Activated CD8-positive, alpha-beta T cell treated with anti-CD3 and anti-CD28 coated beads for 36 hours (primary cell): ENCODE results near the gene LRRFIP2. TPM values are rescaled to one million over a fixed set of nuclear protein-coding genes. Genes with fewer than 3 reads are reported as not detected.

ENCODE experiments used
- ATAC-seq: fragments of 200-7000 bp; cut with Tn5 transposase; one replicate; pipeline ENCODE4 v1.10.0; 2021; ENCODE audit warnings: mild to moderate bottlenecking, moderate library complexity
- CTCF ChIA-PET: fragments of 350-600 bp; sonication (Branson Sonifier 250); formaldehyde crosslinking; loops from one replicate; lab custom pipeline; 2021; ENCODE audit warnings: antibody characterized with exemption; lab: Charles Lee
- POLR2A ChIA-PET: fragments of 350-600 bp; sonication (Branson Sonifier 250); formaldehyde crosslinking; loops from one replicate; lab custom pipeline; 2021; ENCODE audit warnings: antibody characterized with exemption; lab: Charles Lee
- DNase-seq: peaks from one replicate; pipeline ENCODE4 v3.0.0-alpha.2; 2020
- H3K27ac Mint-ChIP-seq: one replicate; pipeline ENCODE4 v1.8.0; 2021; ENCODE audit warnings: mild to moderate bottlenecking, mixed read lengths
- H3K27me3 Mint-ChIP-seq: one replicate; pipeline ENCODE4 v1.8.0; 2021; ENCODE audit warnings: mixed read lengths
- H3K36me3 Mint-ChIP-seq: one replicate; pipeline ENCODE4 v1.8.0; 2021; ENCODE audit warnings: low read depth, mixed read lengths
- H3K4me1 Mint-ChIP-seq: one replicate; pipeline ENCODE4 v1.8.0; 2021; ENCODE audit warnings: low read depth, mixed read lengths
- H3K4me3 Mint-ChIP-seq: one replicate; pipeline ENCODE4 v1.8.0; 2021; ENCODE audit warnings: mild to moderate bottlenecking, moderate library complexity, mixed read lengths
- H3K9me3 Mint-ChIP-seq: one replicate; pipeline ENCODE4 v1.8.0; 2021; ENCODE audit warnings: mixed read lengths
- CTCF ChIP-seq: fragments of 200-600 bp; IDR thresholded peaks from one replicate; pipeline ENCODE4 v1.8.0; 2022; ENCODE audit warnings: antibody characterized with exemption, mild to moderate bottlenecking
- intact Hi-C: fragments of 100-400 bp; cut with micrococcal nuclease; formaldehyde crosslinking; loops from one replicate; pipeline ENCODE4 v1.10.0; 2022
- total RNA-seq, 2 experiments: library from RNA; stranded (reverse); gene quantifications; one replicate each; pipeline ENCODE4 v1.2.3, GENCODE V29; 2021

Gene LRRFIP2
- total RNA-seq, 2 experiments from 2014 or later = 18.7 to 23.1 TPM

- ChIA-PET POLR2A (no interaction called here), CTCF (no interaction called here)
- H3K27me3 Mint-ChIP-seq = no peaks in the 10 kb centered on the region
- ATAC-seq (no peak), DNase-seq (no peak)
- H3K9me3 Mint-ChIP-seq = no peaks in the 10 kb centered on the region
- H3K27ac Mint-ChIP-seq = no peak overlapping the region
- intact Hi-C loops = no loop called here
- no peak for TF ChIP-seq CTCF
- peaks cover 66% of the 10 kb centered on the region for H3K36me3 Mint-ChIP-seq
- no peak overlapping the region for H3K4me3 Mint-ChIP-seq
- H3K4me1 Mint-ChIP-seq = no peaks in the 10 kb centered on the region
Observed at GRCh38 chr3:37017683-37018082, 156.7 kb downstream of the LRRFIP2 start.

GRCh38 chr3:37016903-37017302 lies 157.5 kb downstream of the LRRFIP2 start:
- DNase-seq (no peak), ATAC-seq (no peak)
- H3K4me1 Mint-ChIP-seq = no peaks in the 10 kb centered on the region
- no peak for TF ChIP-seq CTCF
- H3K27ac Mint-ChIP-seq = no peak overlapping the region
- CTCF ChIA-PET = interaction anchor here (1.8 kb wide), 1 partner anchor 8 kb away, joined by 6 read pairs; no protein-coding TSS in a partner anchor
- POLR2A ChIA-PET = no interaction called here
- H3K36me3 Mint-ChIP-seq = peaks cover 64% of the 10 kb centered on the region
- H3K27me3 Mint-ChIP-seq = no peaks in the 10 kb centered on the region
- no peak overlapping the region for H3K4me3 Mint-ChIP-seq
- no peaks in the 10 kb centered on the region for H3K9me3 Mint-ChIP-seq
- intact Hi-C loops = no loop called here

GRCh38 chr3:37015642-37016041 lies 158.7 kb downstream of the LRRFIP2 start:
- DNase-seq = no peak
- no peak for ATAC-seq
- Mint-ChIP-seq H3K27me3 (no peaks in the 10 kb centered on the region), H3K4me3 (no peak overlapping the region), H3K27ac (no peak overlapping the region), H3K9me3 (no peaks in the 10 kb centered on the region), H3K4me1 (no peaks in the 10 kb centered on the region), H3K36me3 (peaks cover 64% of the 10 kb centered on the region)
- ChIA-PET POLR2A (no interaction called here), CTCF (interaction anchor here (1.8 kb wide), 1 partner anchor 9 kb away, joined by 6 read pairs; no protein-coding TSS in a partner anchor)
- no peak for TF ChIP-seq CTCF
- intact Hi-C loops = no loop called here

- no peaks in the 10 kb centered on the region for H3K27me3 Mint-ChIP-seq
- H3K4me3 Mint-ChIP-seq = no peak overlapping the region
- peaks cover 57% of the 10 kb centered on the region for H3K36me3 Mint-ChIP-seq
- ChIA-PET POLR2A (no interaction called here), CTCF (no interaction called here)
- DNase-seq (no peak), ATAC-seq (no peak)
- no peaks in the 10 kb centered on the region for H3K4me1 Mint-ChIP-seq
- H3K27ac Mint-ChIP-seq = no peak overlapping the region
- H3K9me3 Mint-ChIP-seq = no peaks in the 10 kb centered on the region
- intact Hi-C loops = no loop called here
- TF ChIP-seq CTCF = no peak
Observed at GRCh38 chr3:37014620-37015019, 159.8 kb downstream of the LRRFIP2 start.

Other genes starting within 250 kb of the LRRFIP2 start
- gene TRANK1, start 229.5 kb downstream of the LRRFIP2 start, total RNA-seq = 10 to 100 TPM; 16.0 to 17.4 TPM
- gene EPM2AIP1, start 181.5 kb downstream of the LRRFIP2 start, total RNA-seq = 10 to 100 TPM; 11.8 to 12.3 TPM
- 10 to 100 TPM; 89.6 to 93.7 TPM for gene MLH1, start 181.1 kb downstream of the LRRFIP2 start, total RNA-seq
- gene GOLGA4, start 68.7 kb upstream of the LRRFIP2 start, total RNA-seq = 10 to 100 TPM; 33.1 to 33.9 TPM